Fibroblast of mammary gland (primary cell): ENCODE data around the gene SMIM41.
A peak's percentile ranks its signal among the peaks of the same experiment; 100 is the strongest.

Experiments
- DNase-seq: peaks from one replicate; pipeline ENCODE4 v3.0.0-alpha.2; 2010; ENCODE audit warnings: low read depth
- H3K4me3 ChIP-seq: 2 replicates; pipeline ENCODE4 v1.5.1; 2011; ENCODE audit warnings: low read depth, mild to moderate bottlenecking, low read length, moderate library complexity; ENCODE audit not compliant: control insufficient read depth
- CTCF ChIP-seq: conservative IDR thresholded peaks from 2 replicates; pipeline ENCODE4 v1.5.1; 2011; ENCODE audit warnings: low read depth, low read length, inconsistent platforms; ENCODE audit not compliant: control insufficient read depth, insufficient read depth

Gene SMIM41

GRCh38 chr12:52036587-52037171, 42.8 kb upstream of the SMIM41 start:
- DNase-seq: peak; percentile 60

GRCh38 chr12:52037248-52037861, 42.1 kb upstream of the SMIM41 start:
- peak; percentile 2 for TF ChIP-seq CTCF
- H3K4me3 ChIP-seq: peak overlapping the region; percentile 56
- peak; percentile 54 for DNase-seq

More at GRCh38 chr12:52036587-52037171, 42.8 kb upstream of the SMIM41 start:
- H3K4me3 ChIP-seq: peak overlapping the region; percentile 28
- no peak for TF ChIP-seq CTCF

- no peak for TF ChIP-seq CTCF
- DNase-seq: peak; percentile 53
- H3K4me3 ChIP-seq: no peak overlapping the region
These were observed 41.1 kb upstream of the SMIM41 start for GRCh38 chr12:52038447-52038846.

- H3K4me3 ChIP-seq: no peak overlapping the region
- TF ChIP-seq CTCF: no peak
- DNase-seq: no peak
These were observed 38.5 kb upstream of the SMIM41 start for GRCh38 chr12:52041035-52041434.

GRCh38 chr12:52041695-52042123, 37.8 kb upstream of the SMIM41 start:
- no peak overlapping the region for H3K4me3 ChIP-seq
- no peak for DNase-seq
- TF ChIP-seq CTCF: no peak

- TF ChIP-seq CTCF: no peak
- DNase-seq: no peak
- H3K4me3 ChIP-seq: no peak overlapping the region
These were observed 36.7 kb upstream of the SMIM41 start for GRCh38 chr12:52042706-52043385.
